SK-N-MC (cell line): ENCODE results near the gene SART3.

Source experiments
- DNase-seq: peaks from one replicate; pipeline ENCODE4 v3.0.0-alpha.2; 2011; ENCODE audit warnings: low read depth, low spot score
- H3K27ac ChIP-seq: fragments of 200-600 bp; sonication (generic); 2 replicates; pipeline ENCODE4 v1.5.1; 2016; ENCODE audit warnings: mixed run types
- H3K36me3 ChIP-seq: fragments of 200-600 bp; sonication (generic); 2 replicates; pipeline ENCODE4 v1.6.1; 2017; ENCODE audit warnings: antibody characterized with exemption, low read length, mixed read lengths; ENCODE audit not compliant: insufficient read depth
- H3K4me3 ChIP-seq: fragments of 200-600 bp; sonication (generic); 2 replicates; pipeline ENCODE4 v1.5.1; 2016
- H3K9ac ChIP-seq: fragments of 200-600 bp; sonication (generic); 2 replicates; pipeline ENCODE4 v1.8.0; 2017; ENCODE audit warnings: mixed run types, mixed read lengths; ENCODE audit not compliant: insufficient read length
- H3K9me3 ChIP-seq: fragments of 200-600 bp; sonication (generic); 2 replicates; pipeline ENCODE4 v1.6.1; 2017; ENCODE audit warnings: low read depth, mild to moderate bottlenecking, antibody characterized with exemption, low read length, moderate library complexity, mixed read lengths
- EZH2 ChIP-seq: fragments of 200-600 bp; sonication (generic); IDR thresholded peaks from one replicate; pipeline ENCODE4 v1.6.1; 2017; ENCODE audit warnings: antibody characterized with exemption
- FOXP2 ChIP-seq: optimal IDR thresholded peaks from 2 replicates; pipeline ENCODE3; 2011; ENCODE audit warnings: mild to moderate bottlenecking, moderate library complexity; ENCODE audit not compliant: insufficient read depth; ENCODE audit errors: extremely low read length, control extremely low read depth
- POLR2AphosphoS5 ChIP-seq: IDR thresholded peaks from 2 replicates; pipeline ENCODE4 v1.6.1; 2012; ENCODE audit warnings: mild to moderate bottlenecking, low read depth, low read length, borderline replicate concordance

The SART3 gene

GRCh38 chr12:108598553-108599250, 37.7 kb upstream of the SART3 start:
- no peaks in the 10 kb centered on the region for H3K9me3 ChIP-seq
- no peak overlapping the region for H3K4me3 ChIP-seq
- TF ChIP-seq FOXP2 (no peak), EZH2 (no peak), POLR2AphosphoS5 (no peak)
- no peak for DNase-seq
- no peak overlapping the region for H3K9ac ChIP-seq
- H3K27ac ChIP-seq, result no peak overlapping the region
- H3K36me3 ChIP-seq, result no peaks in the 10 kb centered on the region

DNA sequence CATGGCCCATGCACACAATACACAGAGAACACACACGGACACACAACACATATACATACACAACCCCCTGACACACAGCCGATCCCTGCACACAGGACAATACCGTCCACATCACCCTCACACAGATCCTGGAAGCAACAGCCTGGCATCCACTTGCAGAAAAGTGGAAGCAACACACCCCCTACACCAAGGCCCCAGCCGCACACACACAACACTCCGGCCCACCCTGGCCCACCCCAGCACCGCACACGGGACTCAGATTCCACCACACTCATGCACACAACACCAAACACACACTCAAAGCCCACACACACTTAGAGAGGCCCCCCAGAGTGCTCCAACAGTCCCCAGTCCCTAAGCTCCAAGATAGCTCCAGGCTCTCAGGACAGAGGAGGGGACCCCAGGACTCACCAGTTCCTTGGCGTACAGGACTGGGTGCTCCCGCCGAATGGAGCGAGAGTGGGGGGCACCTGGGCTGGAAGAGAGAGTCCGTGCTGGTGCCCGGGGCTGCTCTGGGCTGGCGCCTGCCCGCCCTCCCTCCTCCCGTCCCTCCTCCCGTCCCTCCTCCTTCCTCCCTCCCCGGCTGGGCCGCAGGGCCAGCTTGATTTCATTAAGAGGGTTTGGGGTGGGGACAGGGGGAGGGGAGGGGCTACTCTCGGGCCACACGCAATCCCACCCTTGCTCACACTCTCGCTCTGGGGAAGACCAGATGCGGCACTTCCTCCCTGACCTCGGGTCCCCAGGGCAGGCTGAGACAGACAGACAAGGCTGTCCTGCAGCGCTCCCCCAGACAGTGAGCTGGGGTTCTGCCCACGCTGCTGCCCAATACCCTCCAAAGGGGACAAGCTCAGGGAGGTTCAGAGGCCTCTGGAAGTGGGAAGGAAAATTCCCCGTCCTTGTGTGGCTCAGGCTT, 36.8 kb upstream of the SART3 start, which contains the start of gene TMEM119:
Gene TMEM119, minus strand, starts transcription at position 526 of the 913 bp plus-strand sequence. CDS start 5,701 bp downstream, outside the sequence.
- TF ChIP-seq POLR2AphosphoS5 (no peak), EZH2 (no peak), FOXP2 (no peak)
- Histone ChIP-seq H3K9ac (peak within 1 kb of the TSS; percentile 43), H3K27ac (no peak within 1 kb of the TSS), H3K9me3 (no peaks in the 10 kb centered on the region), H3K36me3 (no peaks in the 10 kb centered on the region), H3K4me3 (peak within 1 kb of the TSS; percentile 67)
- no peak for DNase-seq

DNA sequence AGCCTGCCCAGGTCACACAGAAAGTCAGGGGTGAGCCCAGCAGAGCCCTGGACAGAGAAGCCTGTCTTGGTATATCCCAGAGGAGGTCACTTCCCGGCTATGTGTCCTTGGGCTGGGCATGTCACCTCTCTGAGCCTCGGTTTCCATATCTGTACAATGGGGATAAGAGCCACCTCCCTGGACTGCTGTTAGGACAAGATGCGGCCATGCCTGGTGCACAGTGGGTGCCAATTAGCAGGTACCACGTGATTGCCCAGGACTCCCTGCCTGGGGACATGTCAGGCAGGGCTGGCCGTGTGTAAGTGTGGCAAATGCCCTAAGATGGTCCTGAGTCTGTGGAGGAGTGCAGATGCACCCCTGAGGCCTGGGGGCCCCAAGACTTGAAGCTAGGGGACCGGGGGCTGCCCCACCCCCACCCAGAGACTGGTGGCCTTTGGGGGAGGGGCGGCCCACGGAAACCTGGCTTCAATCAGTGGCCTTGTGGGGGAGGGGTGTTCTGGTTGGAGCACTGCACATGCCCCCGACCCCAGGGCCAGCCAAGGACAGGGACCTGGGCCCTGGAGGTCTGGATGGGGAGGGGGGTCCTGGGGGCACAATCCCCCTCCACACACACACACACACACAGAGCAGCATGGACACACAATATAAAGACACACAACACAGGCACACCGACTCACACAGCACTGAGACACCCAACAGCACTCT, 36.0 kb upstream of the SART3 start:
- DNase-seq, result no peak
- Histone ChIP-seq H3K4me3 (peak overlapping the region; percentile 67), H3K36me3 (no peaks in the 10 kb centered on the region), H3K9ac (peak overlapping the region; percentile 43), H3K27ac (no peak overlapping the region), H3K9me3 (no peaks in the 10 kb centered on the region)
- TF ChIP-seq FOXP2, result no peak
- TF ChIP-seq EZH2, result no peak
- TF ChIP-seq POLR2AphosphoS5, result no peak

DNA sequence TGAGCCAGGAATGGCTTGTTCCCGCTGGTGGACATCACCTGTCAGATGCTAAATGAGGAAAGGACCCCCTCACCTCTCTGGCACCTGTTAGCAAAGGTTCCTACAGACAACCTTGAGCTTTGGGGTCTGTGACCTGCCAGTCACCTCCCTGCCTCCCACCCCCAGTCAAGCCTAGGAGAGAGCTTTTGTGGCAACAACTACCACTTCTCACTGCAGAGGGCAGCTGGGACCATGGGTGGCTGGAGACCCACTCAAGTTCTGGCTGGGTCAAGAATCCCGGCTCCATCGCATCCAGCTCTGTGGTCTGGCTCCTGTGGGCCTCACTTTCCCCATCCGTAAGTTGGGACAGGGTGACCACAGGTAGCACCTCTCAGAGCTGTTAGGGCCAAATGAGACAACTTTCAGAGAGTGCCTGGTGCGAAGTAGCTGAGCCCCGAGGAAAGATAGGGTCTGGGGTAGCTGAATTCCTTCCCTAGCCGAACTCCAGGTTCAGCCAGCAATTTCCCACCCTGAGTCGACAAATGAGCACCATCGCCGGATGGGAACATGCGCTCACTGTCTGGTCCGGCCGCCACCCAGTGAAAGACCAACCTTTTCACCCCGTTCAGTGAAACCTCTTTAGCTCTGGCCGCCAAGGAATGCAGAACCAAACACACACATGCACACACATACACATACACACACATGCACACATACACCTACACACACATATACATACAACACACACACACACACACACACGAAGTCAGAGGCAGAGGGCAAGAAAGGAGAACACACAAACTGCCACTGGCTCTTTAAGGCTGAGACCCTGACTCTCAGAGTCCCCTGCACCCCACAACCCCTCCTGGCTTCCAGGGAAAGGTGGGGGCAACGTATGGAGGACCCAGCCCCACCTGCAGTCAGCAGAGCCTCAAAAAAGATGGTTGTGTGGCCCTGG, 35.0 kb upstream of the SART3 start:
- no peak for TF ChIP-seq POLR2AphosphoS5
- no peak for TF ChIP-seq EZH2
- TF ChIP-seq FOXP2, result no peak
- no peak for DNase-seq
- H3K4me3 ChIP-seq, result peak overlapping the region; percentile 67

GRCh38 chr12:108594960-108595710, 34.2 kb upstream of the SART3 start:
- no peak for DNase-seq
- TF ChIP-seq POLR2AphosphoS5, result no peak
- TF ChIP-seq EZH2, result no peak
- no peak for TF ChIP-seq FOXP2
- no peaks in the 10 kb centered on the region for H3K36me3 ChIP-seq
- H3K4me3 ChIP-seq, result no peak overlapping the region; the same call in 1 of the 2 replicates
- no peak overlapping the region for H3K9ac ChIP-seq
- no peaks in the 10 kb centered on the region for H3K9me3 ChIP-seq
- no peak overlapping the region for H3K27ac ChIP-seq

More for the DNA sequence above, 35.0 kb upstream of the SART3 start:
- no peaks in the 10 kb centered on the region for H3K9me3 ChIP-seq
- no peak overlapping the region for H3K27ac ChIP-seq
- H3K36me3 ChIP-seq, result no peaks in the 10 kb centered on the region
- no peak overlapping the region for H3K9ac ChIP-seq

DNA sequence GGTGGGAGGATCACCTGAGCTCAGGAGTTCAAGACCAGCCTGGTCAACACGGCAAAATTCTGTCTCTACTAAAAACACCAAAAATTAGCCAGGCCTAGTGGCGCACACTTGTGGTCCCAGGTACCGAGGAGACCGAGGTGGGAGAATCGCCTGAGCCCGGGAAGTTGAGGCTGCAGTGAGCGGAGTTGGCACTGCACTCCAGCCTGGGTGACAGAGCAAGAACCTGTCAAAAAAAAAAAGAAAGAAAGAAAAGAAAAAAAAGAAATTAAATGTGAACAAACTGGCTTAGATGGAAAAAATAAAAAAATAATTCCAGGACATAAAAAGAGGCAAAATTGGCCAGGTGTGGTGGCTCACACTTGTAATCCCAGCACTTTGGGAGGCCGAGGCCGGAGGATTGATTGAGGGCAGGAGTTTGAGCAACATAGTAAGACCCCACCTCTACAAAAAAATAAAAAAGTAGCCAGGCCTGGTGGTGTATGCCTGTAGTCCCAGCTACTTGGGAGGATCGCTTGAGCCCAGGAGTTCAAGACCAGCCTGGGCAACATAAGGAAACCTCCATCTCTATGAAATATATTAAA, 33.4 kb upstream of the SART3 start:
- H3K9me3 ChIP-seq, result no peaks in the 10 kb centered on the region
- H3K4me3 ChIP-seq, result no peak overlapping the region
- no peak for DNase-seq
- H3K36me3 ChIP-seq, result no peaks in the 10 kb centered on the region
- no peak overlapping the region for H3K9ac ChIP-seq
- TF ChIP-seq FOXP2 (no peak), POLR2AphosphoS5 (no peak), EZH2 (no peak)
- H3K27ac ChIP-seq, result no peak overlapping the region
